Measurements from ENCODE around the gene IRF8. TPM values are rescaled to one million over a fixed set of nuclear protein-coding genes. Genes with fewer than 3 reads are reported as not detected.

The IRF8 gene
- total RNA-seq, 1 experiment from 2014 or later: 0.28 TPM

- Histone ChIP-seq H2AK5ac (ENCODE audit: insufficient read length, low read length) (no peak overlapping the region), H3K4ac (ENCODE audit: low read depth, low read length) (no peak overlapping the region)
- H3K27me3 Mint-ChIP-seq (ENCODE audit: low read depth): peaks cover 2% of the 10 kb centered on the region
These were observed 29.4 kb downstream of the IRF8 start for GRCh38 chr16:85928401-85928820.

More at GRCh38 chr16:85928401-85928820, 29.4 kb downstream of the IRF8 start:
- H3K4me1 Mint-ChIP-seq: peaks cover 16 to 24% of the 10 kb centered on the region in 2 experiments
- Histone ChIP-seq H3K4me1 (ENCODE audit: insufficient read depth, low read length) (no peaks in the 10 kb centered on the region), H3K14ac (ENCODE audit: insufficient read depth, low read length) (no peak overlapping the region), H2BK20ac (ENCODE audit: low read depth, low read length, poor library complexity, severe bottlenecking) (no peak overlapping the region), H3K9ac (ENCODE audit: extremely low read depth, insufficient read length, low read length) (no peak overlapping the region), H3K23ac (ENCODE audit: insufficient read length, low read depth, low read length) (no peak overlapping the region), H4K91ac (ENCODE audit: insufficient read length, low read depth, low read length) (no peak overlapping the region), H2AFZ (ENCODE audit: low read length) (no peak overlapping the region), H2BK15ac (ENCODE audit: low read depth, low read length) (no peak overlapping the region), H3K23me2 (ENCODE audit: insufficient read length, low read depth, low read length, poor library complexity, severe bottlenecking) (no peaks in the 10 kb centered on the region), H2BK12ac (ENCODE audit: insufficient read length, low read depth, low read length) (no peak overlapping the region), H3K18ac (ENCODE audit: insufficient read length, low read depth, low read length) (no peak overlapping the region), H3K9me3 (ENCODE audit: control insufficient read depth, low read depth, low read length) (no peaks in the 10 kb centered on the region), H3T11ph (ENCODE audit: low read length) (no peak overlapping the region), H3K27ac (ENCODE audit: insufficient read length, low read depth, low read length) (no peak overlapping the region), H4K5ac (ENCODE audit: insufficient read length, low read depth, low read length) (no peak overlapping the region), H3K79me2 (ENCODE audit: insufficient read depth, low read length) (no peaks in the 10 kb centered on the region), H3K27me3 (ENCODE audit: insufficient read depth, low read length) (no peaks in the 10 kb centered on the region), H4K8ac (replicated peaks; ENCODE audit: insufficient read length, low read depth, low read length) (no peak overlapping the region), H4K20me1 (ENCODE audit: control insufficient read depth, insufficient read depth, insufficient read length) (no peaks in the 10 kb centered on the region), H3K79me1 (ENCODE audit: insufficient read depth, low read depth, low read length, poor library complexity, severe bottlenecking) (no peaks in the 10 kb centered on the region), H2BK120ac (ENCODE audit: low read depth, low read length, poor library complexity, severe bottlenecking) (no peak overlapping the region), H3K56ac (ENCODE audit: insufficient read length, low read depth, low read length) (no peak overlapping the region), H2BK5ac (ENCODE audit: insufficient read length, low read length) (no peak overlapping the region), H3K4me2 (ENCODE audit: insufficient read depth, insufficient read length, low read length) (no peak overlapping the region)
- H3K4me3 Mint-ChIP-seq: no peak overlapping the region
- H3K9me3 Mint-ChIP-seq: no peaks in the 10 kb centered on the region
- H3K36me3 Mint-ChIP-seq (ENCODE audit: insufficient read depth in 1 of 3, low read depth in 3 of 3): no peaks in the 10 kb centered on the region
- TF ChIP-seq, protein P1, sequence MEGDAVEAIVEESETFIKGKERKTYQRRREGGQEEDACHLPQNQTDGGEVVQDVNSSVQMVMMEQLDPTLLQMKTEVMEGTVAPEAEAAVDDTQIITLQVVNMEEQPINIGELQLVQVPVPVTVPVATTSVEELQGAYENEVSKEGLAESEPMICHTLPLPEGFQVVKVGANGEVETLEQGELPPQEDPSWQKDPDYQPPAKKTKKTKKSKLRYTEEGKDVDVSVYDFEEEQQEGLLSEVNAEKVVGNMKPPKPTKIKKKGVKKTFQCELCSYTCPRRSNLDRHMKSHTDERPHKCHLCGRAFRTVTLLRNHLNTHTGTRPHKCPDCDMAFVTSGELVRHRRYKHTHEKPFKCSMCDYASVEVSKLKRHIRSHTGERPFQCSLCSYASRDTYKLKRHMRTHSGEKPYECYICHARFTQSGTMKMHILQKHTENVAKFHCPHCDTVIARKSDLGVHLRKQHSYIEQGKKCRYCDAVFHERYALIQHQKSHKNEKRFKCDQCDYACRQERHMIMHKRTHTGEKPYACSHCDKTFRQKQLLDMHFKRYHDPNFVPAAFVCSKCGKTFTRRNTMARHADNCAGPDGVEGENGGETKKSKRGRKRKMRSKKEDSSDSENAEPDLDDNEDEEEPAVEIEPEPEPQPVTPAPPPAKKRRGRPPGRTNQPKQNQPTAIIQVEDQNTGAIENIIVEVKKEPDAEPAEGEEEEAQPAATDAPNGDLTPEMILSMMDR (conservative IDR thresholded peaks at IDR 0.05): no peak
- WGBS (ENCODE audit: extremely low coverage, insufficient read length, low lambda C conversion rate): no CpG with 5 or more reads among the region's 10 CpGs
- H3K27ac Mint-ChIP-seq: no peak overlapping the region; a peak in 1 of 7 replicates
- no peak for DNase-seq

Measured in H9 (cell line).